ENCODE data around the gene IRS2.

Gene IRS2

GRCh38 chr13:109707742-109708617 is 78.4 kb downstream of the IRS2 start:
- DNase-seq (ENCODE audit: extremely low spot score): no peak
- TF ChIP-seq CTCF (IDR thresholded peaks at IDR 0.05; ENCODE audit: control extremely low read depth, extremely low read depth, low read depth, missing control alignments): no peak
- POLR2A ChIA-PET: no interaction called here
- CTCF ChIA-PET: interaction anchor here (1.0 kb wide), 1 partner anchor 36 kb away, joined by 3 read pairs; no protein-coding TSS in a partner anchor

GRCh38 chr13:109707044-109707741 is 79.2 kb downstream of the IRS2 start:
- no peak for TF ChIP-seq CTCF (IDR thresholded peaks at IDR 0.05; ENCODE audit: control extremely low read depth, extremely low read depth, low read depth, missing control alignments)
- no peak for DNase-seq (ENCODE audit: extremely low spot score)
- ChIA-PET POLR2A (no interaction called here), CTCF (no interaction called here)

- CTCF ChIA-PET: no interaction called here
- POLR2A ChIA-PET: no interaction called here
- no peak for TF ChIP-seq CTCF (IDR thresholded peaks at IDR 0.05; ENCODE audit: control extremely low read depth, extremely low read depth, low read depth, missing control alignments)
- no peak for DNase-seq (ENCODE audit: extremely low spot score)
Observed at GRCh38 chr13:109706015-109706715, 80.2 kb downstream of the IRS2 start.

DNA sequence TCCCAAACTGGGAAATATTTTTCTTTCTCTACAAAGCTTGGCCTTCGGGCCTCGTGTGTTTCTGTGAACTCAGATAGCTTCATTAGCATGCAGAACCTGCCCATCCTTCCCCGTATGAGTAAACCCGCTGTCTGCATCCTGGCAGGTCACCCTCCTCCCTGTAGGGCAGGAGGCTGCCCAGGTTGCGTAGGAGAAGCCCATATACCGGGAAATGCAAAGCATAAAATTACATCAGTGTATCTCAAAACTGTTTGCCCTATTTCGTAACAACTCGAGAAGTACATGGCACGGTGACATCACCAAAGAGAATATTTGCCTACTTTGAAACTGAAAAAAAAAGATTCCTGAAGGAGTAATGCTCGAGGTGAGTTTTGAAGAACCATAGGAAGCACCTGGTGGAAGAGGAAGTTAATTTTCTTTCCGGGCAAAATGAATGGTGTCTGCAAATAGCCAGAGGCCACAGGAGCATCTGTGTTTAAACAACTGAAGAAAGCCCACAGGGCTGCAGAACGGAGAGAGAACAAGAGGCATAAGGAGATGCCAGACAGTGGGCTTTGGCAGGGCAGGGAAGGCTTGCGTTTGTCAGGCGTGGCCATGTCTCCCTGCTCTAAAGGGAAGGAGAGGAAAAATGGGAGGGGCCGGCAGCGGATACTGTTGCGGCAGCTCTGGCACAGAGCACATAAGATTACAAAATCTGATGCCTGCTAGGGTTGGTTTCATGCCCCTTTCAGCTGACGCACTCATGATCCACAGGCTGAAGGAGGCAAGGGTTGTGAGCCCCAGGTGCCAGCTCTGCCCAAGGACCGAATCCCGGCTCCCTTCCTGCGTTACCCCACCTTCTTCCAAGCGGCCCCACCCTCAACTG is 81.4 kb downstream of the IRS2 start:
- CTCF ChIA-PET: interaction anchor here (1.3 kb wide), 1 partner anchor 25 kb away, joined by 3 read pairs; no protein-coding TSS in a partner anchor
- DNase-seq (ENCODE audit: extremely low spot score): no peak
- POLR2A ChIA-PET: no interaction called here
- no peak for TF ChIP-seq CTCF (IDR thresholded peaks at IDR 0.05; ENCODE audit: control extremely low read depth, extremely low read depth, low read depth, missing control alignments)

DNA sequence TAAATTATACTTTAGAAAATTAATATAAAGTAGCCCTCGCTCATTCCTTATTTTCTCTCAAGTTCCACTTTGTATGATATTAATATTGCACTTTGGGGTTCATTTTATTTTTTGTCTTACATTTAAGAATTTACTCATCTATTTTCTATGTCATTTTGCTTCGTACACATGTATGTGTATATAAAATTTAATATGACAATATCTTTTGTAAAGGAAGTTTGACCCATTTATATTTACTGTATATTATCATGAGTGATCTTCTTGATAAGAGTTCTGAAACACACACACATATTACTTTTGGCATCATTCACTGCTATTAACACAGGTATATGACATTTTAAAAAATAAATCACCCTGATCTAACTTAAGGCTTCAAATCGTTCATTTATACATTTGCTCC is 83.1 kb downstream of the IRS2 start:
- no peak for DNase-seq (ENCODE audit: extremely low spot score)
- POLR2A ChIA-PET: no interaction called here
- no peak for TF ChIP-seq CTCF (IDR thresholded peaks at IDR 0.05; ENCODE audit: control extremely low read depth, extremely low read depth, low read depth, missing control alignments)
- CTCF ChIA-PET: interaction anchor here (1.3 kb wide), 1 partner anchor 23 kb away, joined by 3 read pairs; no protein-coding TSS in a partner anchor
